Hematopoietic multipotent progenitor cell treated with erythropoietin and hydrocortisone succinate and interleukin-3 and kit ligand, for 4 days (in vitro differentiated cells): ENCODE data around the gene MAP3K20.
"Not testable (repeated sequence)": the region's sequence is repeated elsewhere in the genome, so short reads cannot be mapped to it uniquely, and the experiment has no call there.

Experiments used
- DNase-seq: peaks from one replicate; pipeline ENCODE4 v3.0.0-alpha.2; 2015

Gene MAP3K20

DNA sequence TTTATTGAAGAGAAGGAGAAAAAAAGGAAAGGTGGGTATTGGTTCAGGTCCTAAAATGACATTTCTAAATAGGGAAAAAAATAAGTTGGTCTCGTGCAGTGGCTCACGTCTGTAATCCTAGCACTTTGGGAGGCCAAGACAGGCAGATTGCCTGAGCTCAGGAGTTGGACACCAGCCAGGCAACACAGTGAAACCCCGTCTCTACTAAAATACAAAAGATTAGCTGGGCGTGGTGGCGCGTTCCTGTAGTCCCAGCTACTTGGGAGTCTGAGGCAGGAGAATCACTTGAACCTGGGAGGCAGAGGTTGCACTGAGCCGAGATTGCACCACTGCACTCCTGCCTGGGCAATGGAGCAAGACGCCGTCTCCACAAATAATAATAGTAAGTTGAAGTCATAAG, 131.5 kb downstream of the MAP3K20 start:
- not testable (repeated sequence) for DNase-seq

- peak; percentile 85 for DNase-seq
Observed at GRCh38 chr2:173210270-173211196, 134.9 kb downstream of the MAP3K20 start.

- no peak for DNase-seq
Observed at GRCh38 chr2:173213181-173213580, 137.5 kb downstream of the MAP3K20 start.

DNA sequence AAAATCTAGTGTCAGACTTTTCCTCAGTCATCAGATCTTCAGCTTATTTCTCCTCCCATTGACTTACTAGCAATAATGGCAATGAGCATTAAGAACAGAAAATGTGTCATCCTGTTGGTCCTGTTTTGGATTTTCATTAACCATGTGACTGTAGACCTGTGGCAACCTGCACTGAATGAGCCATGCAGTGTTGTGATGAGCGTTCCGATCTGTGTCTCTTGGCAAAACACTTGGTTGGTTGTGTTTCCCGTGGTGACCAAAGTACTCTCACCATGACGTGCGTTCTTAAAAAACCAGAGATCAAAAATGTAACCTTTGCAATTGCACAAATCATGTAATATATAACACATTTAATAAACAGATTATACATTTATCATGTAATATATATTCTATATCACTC, 138.6 kb downstream of the MAP3K20 start:
- DNase-seq = no peak

DNA sequence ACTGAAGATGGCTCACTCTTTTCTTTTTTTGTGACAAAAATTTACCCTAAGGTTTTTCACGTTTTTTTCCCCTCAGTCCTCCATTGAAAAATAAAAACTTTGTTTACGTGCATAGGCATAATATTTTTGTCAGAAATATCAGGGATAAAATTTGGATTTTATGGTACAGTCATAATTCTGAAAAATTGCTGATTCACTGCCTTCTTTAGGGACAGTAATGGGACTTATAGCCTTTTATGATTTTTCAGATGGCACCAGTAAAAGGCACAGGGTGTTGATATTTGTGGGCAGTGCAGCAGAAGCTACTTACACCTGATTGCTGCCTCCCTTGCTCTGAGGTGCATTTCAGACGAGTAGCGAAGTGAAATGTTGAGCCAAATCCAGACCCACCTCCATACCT, 139.7 kb downstream of the MAP3K20 start:
- DNase-seq = no peak

DNA sequence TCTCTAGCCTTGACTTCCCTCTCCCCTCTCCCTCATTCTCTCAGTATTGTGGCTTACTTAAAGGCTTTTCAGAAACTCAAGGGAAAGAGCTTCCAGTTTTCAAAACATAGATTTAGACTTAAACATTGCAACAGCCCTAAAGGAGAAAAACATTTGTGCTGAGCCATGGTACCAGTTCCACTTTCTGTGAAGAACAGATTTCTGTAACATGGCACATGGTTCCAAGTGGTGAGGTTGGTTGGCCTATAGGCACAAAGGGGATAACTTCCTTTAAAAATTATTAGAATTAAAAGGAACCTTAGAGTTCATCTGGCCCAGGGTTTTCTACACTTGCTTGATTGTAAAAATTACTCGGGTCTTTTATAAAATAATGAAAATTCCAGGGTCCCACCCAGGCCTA, 140.4 kb downstream of the MAP3K20 start:
- DNase-seq = no peak

GRCh38 chr2:173216668-173217067, 141.0 kb downstream of the MAP3K20 start:
- no peak for DNase-seq

DNA sequence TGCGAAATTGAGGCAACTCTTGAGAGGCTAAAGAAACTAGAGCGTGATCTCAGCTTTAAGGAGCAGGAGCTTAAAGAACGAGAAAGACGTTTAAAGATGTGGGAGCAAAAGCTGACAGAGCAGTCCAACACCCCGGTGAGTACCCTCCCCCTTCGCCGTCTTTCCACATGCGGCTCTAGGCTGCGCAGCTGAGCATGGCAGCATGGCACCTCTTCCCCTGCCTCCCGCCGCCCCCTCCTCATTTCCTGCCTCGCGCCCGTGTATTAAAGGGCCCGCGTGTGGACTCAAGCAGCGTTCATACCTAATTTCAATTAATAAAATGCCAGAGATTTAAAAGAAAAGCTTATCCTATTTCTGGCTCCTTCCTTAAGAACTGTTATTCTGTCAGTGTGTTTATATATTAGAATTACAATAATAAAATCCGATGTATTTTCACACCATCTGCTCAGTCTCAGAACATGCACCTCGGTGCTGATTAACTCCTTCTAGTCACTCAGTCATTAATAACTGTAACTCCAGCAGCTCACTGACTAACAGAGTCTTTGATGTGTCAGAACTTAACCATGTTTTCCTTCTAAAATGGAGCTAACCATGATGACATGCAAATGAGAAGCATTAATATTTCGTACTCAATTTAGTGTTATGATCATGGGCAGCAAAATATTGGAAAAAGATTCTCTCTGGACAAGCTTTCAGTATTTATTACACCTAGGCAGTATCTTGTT, 141.6 kb downstream of the MAP3K20 start:
- no peak for DNase-seq

DNA sequence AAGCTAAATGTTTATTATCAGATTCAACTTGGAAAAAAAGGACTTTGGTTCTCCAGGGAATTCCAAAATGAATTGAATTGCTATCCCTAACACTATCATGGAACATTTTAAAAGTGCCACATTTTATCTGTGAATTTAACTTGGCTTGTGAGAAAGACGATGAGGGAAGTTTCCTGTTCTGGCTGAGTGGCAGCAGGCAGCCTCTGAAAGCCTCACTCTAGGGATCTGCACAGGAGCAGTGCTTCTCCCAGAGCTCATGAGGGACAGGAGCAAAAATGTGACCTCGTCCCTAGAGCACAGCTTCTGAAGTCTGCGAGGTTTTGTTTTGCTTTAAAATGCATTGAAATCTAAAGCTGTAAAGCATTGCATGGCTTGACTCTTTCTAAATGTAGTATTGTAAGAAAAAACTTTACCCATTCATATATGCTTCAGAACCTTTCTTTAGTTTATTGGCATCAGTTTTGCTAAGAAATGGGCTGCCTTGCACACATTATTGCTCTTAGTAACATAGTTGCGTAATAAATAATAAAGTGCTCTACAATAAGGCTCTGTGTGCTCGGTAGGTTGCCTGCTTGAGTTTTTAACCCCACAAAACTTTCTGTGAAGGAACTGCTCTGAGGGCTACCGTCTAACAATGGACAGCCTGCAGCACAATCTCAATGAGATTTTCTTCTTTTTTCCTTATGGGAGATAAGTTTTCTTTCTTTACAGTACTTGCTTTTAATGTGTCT, 142.8 kb downstream of the MAP3K20 start:
- no peak for DNase-seq

- no peak for DNase-seq
Observed at GRCh38 chr2:173221132-173221695, 145.6 kb downstream of the MAP3K20 start.

GRCh38 chr2:173221937-173222594, 146.4 kb downstream of the MAP3K20 start:
- DNase-seq = no peak

DNA sequence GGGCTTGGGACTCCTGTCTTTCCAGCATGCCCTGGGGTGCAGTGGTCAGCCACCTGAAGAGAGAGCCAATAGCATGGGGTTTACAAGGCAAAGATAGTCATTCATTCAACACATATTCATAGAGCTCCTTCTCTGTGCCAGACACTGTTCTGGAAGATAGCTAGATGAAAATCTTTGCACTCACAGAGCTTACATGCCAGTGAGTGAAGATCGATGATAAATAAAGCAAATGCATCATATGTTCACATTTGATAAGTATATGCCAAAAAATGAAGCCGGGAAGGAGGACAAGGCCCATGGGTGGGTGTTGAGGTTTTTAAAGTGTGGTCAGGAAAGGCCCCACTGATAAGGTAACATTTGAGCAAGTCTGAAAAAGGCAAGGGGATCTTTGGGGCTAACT, 148.2 kb downstream of the MAP3K20 start:
- peak; percentile 90 for DNase-seq

DNA sequence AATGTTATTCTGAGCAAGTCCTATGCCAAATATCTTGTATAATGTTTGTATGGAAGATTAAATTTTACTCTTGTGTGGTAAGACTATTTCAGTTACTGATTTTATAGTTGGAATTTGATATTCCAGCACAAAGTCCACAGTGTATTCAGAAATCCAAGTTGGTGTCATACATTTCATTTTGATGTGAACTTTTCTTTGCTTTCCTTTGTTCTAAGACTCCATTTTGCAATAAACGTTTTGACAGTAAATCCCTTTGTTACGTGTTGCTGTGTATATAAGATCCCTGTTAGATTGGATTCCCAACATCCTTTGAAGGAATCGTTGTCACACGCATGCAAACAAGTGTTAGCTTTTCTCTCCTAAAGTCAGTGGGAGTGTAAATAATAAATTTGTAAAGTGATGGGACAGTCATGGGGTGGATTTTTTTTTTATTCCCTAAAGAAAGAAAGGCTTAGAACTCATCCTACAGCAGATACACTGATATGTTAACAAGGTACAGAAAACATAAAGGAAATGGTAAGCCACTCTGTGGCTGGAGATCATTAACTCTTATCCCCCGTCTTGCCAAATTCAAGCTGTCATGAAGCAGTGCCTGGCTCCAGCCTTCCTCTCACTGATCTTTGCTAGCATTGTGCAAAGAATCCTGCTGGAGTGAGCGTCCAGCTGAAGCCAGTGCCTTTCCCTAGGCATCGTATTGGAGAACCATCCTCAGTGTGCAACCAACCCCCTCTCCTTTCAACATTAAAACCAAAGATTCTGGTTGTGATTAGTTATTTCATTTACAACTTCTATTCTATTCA, 151.5 kb downstream of the MAP3K20 start:
- no peak for DNase-seq

- no peak for DNase-seq
Observed at GRCh38 chr2:173229086-173229485, 153.4 kb downstream of the MAP3K20 start.

GRCh38 chr2:173230181-173230580, 154.5 kb downstream of the MAP3K20 start:
- no peak for DNase-seq

DNA sequence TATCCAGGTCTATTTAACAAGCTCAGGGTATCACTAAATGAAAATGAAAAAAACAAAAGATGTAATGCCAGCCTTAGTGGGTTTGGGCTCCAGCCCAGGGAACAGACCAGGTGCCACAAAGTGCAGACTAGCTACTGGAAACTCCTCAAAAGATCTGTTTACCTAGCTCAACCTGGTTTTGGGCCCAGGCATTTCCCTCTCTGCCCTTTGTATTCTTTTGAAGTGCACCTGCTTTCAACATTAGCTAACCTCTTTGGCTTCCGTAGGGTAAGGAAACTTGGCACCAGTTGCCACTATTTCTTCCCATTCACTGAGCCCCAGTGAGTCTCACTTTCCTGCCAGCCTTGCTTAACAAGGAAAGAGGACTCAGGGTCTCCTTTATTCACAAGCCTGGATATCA, 155.4 kb downstream of the MAP3K20 start:
- DNase-seq = no peak

- DNase-seq = no peak
Observed at GRCh38 chr2:173231465-173231864, 155.8 kb downstream of the MAP3K20 start.

DNA sequence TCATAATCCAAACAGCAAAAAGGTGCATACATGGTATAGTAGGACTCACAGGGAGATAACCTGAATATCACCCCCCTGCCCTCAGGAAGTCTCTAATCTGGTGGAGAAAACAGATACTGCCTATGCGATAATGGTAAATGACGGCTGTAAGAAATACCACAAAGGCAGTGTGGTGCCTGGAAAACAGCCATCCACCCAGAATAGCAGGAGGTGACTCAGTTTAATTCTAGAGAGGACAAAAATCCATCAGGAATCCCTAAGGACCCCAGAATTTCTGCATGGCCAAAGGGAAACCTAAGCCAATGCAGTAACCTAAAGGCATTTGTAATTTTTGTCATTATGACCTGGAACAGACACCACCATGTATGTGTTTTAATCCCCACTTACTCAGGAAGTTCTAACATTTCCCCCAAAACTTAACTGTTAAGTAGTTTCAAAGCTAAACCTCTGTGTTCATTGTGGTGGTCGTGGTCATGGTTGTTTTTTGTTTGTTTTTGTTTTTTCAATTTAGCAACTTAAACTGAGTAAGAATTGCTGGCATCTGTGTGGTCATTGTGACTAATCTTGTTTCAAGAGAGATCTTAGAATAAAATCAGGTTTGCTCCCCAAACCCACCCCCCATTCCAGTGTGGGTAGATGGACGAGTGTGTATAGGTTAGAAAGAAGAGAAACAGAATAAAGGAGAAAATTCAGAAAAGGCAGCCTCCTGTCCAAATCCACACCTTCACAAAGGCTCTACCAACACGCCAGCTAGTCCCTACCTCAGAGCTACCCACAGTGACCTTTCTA, 157.5 kb downstream of the MAP3K20 start:
- DNase-seq = no peak

DNA sequence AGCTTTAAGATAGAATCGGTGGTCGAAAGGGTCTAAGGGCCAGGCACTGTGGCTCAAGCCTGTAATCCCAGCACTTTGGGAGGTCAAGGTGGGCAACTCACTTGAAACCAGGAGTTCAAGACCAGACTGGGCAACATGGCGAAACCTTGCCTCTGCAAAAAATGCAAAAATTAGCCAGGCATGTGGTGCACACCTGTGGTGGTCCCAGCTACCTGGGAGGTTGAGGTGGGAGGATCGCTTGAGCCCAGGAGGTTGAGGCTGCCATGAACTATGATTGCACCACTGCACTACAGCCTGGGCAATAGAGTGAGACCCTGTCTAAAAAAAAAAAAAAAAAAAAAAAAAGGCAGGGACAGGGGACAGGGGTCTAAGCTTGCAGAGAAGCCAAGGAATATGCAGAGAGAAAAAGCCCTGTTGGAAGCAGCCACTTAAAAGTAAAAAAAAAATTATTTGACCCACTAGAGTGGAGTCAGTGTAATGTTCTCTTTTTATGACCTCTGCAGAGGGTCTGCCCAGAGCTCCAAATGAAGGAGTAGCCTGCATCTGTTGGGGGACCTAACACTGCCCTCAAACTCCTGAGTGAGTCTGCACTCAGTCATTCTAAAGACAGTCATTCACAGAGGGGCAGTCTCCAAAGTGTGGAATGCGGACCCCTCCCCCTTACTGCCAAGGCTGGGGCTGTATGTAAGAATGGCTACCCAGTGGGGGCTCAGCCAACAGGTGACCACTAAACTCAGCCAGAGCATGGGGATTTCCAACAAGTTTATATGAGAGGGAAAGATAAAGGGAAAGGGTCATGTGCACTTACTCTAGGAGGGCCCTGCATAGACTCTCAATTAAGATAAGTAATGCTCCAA, 160.5 kb downstream of the MAP3K20 start:
- no peak for DNase-seq

DNA sequence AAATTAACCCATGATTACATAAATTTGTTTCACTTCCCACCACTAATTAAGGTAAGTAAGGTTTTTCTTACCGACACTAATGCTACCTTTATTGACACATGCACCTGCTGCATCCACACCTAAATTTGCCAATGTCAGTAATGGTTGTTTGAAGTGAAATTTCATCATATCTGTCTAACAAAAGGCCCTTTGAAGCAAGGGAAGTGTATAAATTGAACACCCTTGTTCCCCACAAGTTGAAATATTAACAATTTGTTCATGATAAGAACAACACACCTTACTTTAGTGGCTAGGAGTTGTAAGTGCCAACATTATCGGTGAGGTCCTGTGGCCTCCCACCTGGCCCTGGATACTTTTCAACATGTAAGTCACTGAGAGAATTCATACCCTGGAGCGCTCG, 162.7 kb downstream of the MAP3K20 start:
- no peak for DNase-seq
